ENCODE data around the gene ZNF865.

Gene ZNF865

GRCh38 chr19:55588738-55589137 lies 16.7 kb upstream of the ZNF865 start:
- no peak for DNase-seq

DNA sequence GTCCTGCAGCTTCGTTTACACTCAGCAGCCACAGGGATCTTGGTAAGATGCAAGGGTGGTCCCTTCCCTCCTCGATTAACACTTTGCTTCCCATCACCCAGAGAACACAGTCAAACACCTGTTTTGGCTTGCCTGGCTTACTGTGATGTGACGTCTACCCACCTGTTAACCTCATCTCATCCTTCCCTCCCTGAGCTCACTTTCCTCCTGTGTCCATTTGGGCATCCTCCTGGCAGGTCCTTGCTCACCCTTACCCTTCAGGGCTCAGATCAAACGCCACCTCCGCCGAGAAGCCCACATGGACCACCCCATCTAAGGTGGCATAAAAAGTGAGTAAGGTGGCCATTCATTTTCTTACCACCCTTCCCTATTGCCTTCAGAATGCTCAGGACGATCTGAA lies 15.3 kb upstream of the ZNF865 start:
- DNase-seq: no peak

DNA sequence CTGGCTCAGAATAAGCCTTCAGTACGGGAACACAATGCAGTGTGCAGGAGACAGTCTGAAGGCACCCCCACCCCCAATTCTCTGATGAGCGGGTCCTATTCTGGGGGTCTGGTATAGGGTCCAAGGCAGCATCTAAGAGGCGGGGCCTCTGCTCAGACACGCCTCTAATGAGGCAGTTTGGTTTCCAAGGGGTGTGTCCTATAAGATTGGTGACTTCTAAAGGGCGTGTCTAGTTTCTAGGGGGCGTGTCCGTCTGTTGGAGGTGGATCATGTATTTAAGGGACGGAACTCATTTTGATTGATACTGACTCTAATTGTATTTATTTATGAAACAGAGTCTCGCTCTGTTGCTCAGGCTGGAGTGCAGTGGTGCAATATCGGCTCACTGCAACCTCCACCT lies 14.8 kb upstream of the ZNF865 start:
- no peak for DNase-seq

DNA sequence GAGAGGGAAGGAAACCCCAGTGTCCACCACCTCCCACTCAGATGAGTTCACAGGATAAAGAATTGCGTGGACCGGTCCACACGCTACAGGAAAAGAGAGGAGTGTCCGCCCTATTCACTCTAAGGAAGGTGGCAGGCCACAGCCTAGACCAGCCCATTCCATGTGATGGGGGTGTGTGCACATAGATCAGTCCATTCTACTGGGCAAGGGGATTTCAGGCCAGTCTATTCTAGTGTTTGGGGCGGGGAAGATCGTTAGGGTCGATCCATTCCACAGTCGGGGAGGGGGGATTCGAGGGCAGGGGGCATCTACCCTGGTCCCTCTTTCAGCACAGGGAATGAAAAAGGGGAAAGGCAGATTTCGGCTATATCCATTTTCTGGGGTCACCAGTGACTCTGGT lies 13.9 kb upstream of the ZNF865 start:
- DNase-seq: no peak

DNA sequence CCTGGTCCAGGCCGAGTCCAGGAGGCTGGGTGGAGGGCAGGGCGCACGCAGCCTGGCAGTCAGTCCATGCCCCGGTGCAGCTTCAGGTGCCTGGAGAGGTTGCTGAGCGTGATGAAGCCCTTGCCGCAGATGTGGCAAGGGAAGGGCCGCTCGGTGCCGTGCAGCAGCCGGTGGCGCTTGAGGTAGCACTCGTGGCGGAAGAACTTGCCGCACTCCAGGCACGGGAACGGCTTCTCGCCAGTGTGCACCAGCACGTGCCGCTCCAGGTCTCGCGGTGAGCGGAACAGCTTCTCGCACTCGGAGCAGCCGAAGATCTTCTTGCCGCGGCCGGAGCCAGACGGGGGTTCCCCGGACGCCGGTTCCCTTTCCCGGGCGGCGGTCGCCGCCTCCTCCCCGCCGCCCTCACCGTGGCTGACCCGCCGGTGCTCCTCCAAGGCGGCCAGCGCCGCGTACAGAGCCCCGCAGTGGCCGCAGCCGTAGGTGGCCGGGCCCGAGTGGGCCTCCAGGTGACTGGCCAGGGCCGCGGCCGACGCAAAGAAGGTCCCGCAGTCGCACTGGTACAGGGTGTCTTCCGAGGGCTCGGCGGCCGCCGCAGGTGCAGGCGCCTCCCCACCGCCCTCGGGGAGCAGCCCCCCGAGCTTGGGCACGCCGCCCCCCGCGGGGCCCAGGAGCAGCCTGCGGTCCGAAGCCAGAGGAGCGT lies 12.9 kb upstream of the ZNF865 start:
- no peak for DNase-seq

DNA sequence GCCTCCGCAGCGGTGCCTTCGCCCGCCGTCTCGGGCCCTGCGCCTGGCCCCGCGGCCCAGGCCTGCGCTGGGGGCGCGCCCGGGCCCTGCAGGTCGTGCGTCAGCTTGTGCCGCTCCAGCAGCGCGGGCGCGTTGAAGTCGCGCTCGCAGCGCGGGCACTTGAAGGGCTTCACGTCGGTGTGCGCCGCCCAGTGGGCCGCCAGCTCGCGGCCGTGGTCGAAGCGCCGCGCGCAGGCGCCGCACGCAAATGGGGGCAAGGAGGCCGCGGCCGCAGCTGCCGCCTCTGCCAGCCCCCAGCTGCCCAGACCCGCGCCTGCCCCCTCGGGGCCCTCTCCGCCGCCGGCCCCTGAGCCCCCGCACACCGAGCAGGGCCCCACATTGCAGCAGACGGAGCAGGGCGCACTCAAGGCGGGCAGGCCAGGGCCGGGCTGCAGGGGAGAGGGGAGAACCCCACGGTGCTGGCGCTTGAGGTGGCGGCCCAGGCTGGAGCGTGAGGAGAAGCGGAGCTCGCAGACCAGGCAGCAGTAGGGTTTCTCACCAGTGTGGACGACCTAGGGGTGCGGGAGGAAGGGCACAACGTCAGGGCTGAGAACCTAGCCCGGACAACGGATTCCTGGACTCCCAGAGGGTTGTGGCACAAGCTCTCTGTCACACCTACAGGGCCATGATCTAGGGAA lies 12.2 kb upstream of the ZNF865 start:
- no peak for DNase-seq

- DNase-seq: no peak
Observed at GRCh38 chr19:55594996-55595545, 10.4 kb upstream of the ZNF865 start.

DNA sequence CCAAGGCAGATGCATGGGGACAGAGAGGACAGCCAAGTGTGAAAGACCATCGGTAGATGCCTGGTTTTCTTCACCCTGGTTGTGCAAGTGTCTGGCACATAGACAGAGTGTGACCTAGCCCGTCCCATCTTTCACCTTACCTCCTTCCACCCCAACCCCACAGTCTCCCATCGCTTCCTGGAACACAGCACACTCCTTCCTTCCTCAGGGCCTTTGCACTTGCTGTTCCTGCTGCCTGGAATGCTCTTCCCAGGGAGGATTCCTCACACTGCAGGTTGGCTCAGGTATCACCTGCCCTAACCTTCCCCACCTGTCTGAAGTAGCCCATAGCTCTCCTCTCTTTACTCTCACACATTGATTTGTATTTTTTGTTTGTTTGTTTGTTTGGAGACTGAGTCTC lies 9.1 kb upstream of the ZNF865 start:
- DNase-seq: no peak

DNA sequence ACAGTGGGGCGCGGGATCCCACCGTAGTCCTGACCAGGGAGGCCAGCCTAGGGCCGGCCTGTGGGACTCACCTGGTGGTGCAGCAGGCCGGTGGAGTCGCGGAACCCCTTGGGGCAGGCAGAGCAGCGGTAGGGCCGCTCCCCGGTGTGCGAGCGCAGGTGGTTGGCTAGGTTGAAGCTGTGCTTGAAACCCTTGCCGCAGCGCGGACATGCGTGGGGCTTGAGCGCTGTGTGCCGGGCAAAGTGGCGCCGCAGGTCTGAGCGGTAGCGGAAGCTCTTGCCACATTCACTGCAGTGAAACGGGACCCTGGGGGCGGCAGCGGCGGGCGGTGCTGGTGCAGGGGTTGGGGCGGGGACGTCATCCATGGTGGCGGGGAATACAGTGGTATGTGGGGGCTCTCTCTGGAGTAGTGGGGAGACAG lies 7.9 kb upstream of the ZNF865 start:
- DNase-seq: no peak

DNA sequence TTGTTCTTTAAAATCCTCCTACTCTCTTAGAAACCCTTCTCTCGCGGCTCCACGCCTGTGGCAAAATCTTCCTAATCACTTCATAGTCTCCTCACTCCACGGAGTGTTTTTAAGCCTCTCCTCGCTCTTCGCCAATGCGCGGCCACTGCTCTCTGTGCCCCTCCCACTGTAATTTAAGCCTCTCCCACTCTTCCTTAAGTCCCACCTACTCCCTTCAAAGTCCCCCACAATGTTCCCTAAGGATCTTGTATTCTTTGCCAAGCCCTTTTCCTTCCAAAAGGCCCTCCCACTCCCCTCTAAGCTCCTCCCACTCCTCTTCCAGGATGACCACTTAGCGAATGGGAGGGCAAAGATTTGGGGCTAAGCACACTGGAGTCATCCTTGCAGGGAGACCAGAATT lies 7.4 kb upstream of the ZNF865 start:
- no peak for DNase-seq

- DNase-seq: peak; percentile 89
Observed at GRCh38 chr19:55598719-55599467, 6.6 kb upstream of the ZNF865 start.

DNA sequence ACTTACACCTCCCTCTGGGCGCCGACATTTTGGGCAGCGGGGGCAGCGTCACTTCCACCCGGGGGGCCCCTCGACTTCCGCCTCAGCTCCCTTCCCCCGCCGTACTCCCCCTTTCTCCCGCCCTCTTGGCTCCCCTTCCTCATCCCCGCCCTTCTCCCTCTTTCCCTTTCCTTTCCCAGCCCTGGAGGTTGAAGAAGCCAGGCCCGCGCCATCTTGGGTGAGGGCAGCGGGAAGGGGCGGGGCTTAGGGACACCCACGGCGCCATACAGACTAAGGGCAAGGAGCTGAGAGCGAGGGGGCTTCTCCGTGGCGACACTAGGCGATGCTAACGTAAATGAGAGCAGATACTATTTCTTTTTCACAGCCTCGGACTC lies 6.0 kb upstream of the ZNF865 start, which contains the start of gene FIZ1:
FIZ1 (minus strand) TSS at position 50 of the 374 bp plus-strand sequence. CDS start 1,652 bp downstream, outside the sequence.
- peak; percentile 97 for DNase-seq

GRCh38 chr19:55599842-55600661 lies 5.4 kb upstream of the ZNF865 start, which contains the start of gene ZNF524:
Gene ZNF524 (plus strand): TSS chr19:55600288. CDS start chr19:55602113, 1,825 bp downstream.
- peak; percentile 87 for DNase-seq

DNA sequence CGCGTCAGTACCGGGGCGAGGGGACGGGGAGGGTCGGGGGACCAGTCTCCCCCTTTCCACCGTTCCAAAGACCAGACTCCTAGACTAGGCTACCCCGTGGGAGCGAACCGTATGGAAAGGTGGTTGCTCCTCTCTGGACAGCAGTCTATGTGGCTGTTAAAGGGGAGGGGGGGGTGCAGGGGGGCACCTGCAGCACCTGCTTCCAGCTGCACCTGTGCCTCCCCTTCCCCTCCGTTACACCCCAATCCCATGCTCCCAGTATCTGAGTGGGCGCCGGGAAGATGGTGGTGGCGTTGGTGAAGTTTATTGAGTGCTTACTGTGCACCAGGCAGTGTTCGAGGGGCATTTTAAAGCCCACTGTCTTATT lies 4.8 kb upstream of the ZNF865 start:
- DNase-seq: no peak

DNA sequence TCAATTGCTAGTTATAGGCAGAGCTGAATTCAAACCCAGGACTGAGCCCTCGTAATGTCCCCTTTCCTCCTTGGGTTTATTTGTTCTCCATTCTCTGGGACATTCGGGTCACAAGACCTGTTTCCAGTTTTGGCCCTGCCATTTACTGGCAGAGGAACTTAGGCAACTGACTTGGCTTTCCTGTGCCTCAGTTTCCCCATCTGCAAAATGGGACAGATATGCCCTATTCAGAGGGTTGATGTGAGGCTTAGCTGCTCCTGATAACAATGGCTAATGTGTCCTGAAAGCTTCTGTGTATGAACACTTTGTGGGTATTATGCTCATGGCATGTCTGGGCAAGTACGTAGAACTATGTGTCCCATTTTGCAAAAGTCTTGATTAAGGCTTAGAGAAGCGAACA lies 4.4 kb upstream of the ZNF865 start:
- DNase-seq: no peak

GRCh38 chr19:55602104-55603001 lies 3.1 kb upstream of the ZNF865 start:
- DNase-seq: no peak

DNA sequence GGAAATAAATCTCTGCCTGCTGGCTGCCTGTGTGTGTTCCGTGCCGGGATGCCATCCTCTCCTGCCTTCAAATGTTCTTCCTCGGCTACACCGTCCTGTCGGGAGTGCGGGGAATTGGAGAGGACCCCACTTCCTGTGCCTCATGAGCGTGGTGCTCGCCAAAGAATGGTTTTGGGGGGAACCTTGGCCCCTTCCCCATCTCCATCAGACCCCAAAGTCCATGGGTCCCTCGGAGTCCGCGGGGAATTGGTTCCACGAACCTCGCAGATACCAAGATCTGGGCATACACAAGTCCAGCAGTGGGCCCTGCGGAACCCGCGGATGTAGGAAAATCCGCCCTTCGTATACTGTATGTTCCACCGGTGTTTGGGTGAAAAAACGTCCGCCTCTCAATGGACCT lies 2.3 kb upstream of the ZNF865 start:
- no peak for DNase-seq

- DNase-seq: no peak
Observed at GRCh38 chr19:55603581-55604292, 1.7 kb upstream of the ZNF865 start.

DNA sequence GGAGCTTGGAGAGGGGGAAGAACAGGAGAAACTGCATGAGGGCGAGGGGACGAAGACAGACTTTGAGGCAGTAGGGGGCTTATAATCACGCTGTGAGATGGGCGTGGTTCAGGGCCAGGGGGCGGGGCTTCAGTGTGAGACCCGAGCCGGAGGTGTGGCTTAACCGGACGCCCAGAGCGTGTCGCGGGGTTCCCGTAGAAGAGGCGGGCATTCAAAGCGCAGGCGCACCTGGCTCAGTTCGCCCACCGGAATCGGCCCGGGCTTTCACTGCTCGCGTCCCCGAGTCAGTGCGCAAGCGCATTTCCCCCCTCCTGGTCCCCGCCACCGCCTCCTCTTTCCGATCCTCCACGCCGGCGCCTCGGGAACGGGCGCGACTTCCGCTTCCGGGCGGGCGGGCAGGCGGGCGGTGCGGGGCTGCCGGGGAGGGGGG lies 225 bp upstream of the ZNF865 start:
- peak; percentile 88 for DNase-seq

DNA sequence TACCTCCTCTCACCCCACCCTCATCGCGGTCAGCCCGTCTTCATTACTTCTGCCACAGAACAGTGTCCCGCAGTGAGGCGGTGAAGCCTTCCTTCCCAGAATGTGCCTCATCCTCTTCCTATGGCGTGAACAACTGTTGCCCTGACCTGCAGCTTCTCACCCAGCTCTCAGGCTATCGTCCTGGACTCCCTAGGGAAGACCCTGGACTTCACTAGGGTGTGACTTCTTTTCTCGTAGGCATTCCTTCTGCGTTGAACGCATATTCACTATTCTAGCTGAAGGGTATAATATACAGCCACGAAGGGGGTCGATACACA lies 982 bp downstream of the ZNF865 start:
- DNase-seq: no peak

DNA sequence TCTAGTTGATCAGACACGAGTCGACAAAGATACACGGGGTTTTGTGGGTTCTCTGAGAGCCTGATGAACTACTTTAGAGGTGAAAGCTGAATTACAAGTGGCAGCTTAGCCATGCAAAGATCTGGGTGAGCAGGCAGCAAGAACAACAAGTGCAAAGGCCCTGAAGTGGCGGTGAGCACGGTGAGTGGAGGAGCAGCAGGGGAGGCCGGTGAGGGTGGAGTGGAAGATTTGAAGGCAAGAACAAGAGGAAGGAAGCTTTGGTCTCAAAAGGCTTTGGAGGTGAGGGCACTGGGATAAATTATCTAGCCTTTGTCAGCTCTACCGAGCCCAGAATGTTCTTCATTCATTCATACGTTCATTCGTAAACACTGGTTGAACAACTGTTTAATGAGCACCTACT lies 1.4 kb downstream of the ZNF865 start:
- no peak for DNase-seq
